Progenitor cell of endocrine pancreas (in vitro differentiated cells): ENCODE data around the gene SMG1. TPM values are rescaled to one million over a fixed set of nuclear protein-coding genes. Genes with fewer than 3 reads are reported as not detected.
"Not testable (repeated sequence)": the region's sequence is repeated elsewhere in the genome, so short reads cannot be mapped to it uniquely, and the experiment has no call there.

ENCODE experiments used
- DNase-seq: peaks from one replicate; pipeline ENCODE4 v3.0.0; 2021; ENCODE audit warnings: low spot score; ENCODE audit not compliant: unreplicated experiment
- H3K27ac Mint-ChIP-seq: 2 replicates; pipeline ENCODE4 v1.8.0; 2021; ENCODE audit warnings: mild to moderate bottlenecking, moderate library complexity, mixed read lengths
- H3K27me3 Mint-ChIP-seq: 2 replicates; pipeline ENCODE4 v1.8.0; 2021; ENCODE audit warnings: mixed read lengths
- H3K36me3 Mint-ChIP-seq: 2 replicates; pipeline ENCODE4 v1.8.0; 2022; ENCODE audit warnings: mixed read lengths; ENCODE audit not compliant: insufficient read depth
- H3K4me1 Mint-ChIP-seq: 2 replicates; pipeline ENCODE4 v1.8.0; 2021; ENCODE audit warnings: low read depth, mixed read lengths
- H3K4me3 Mint-ChIP-seq: 2 replicates; pipeline ENCODE4 v1.8.0; 2021; ENCODE audit warnings: low read depth, mild to moderate bottlenecking, moderate library complexity, mixed read lengths
- H3K9me3 Mint-ChIP-seq: 2 replicates; pipeline ENCODE4 v1.8.0; 2021; ENCODE audit warnings: low read depth, mixed read lengths
- CTCF ChIP-seq: fragments of 200-600 bp; sonication (generic); IDR thresholded peaks from one replicate; pipeline ENCODE4 v1.5.0; 2021; ENCODE audit warnings: antibody characterized with exemption, mild to moderate bottlenecking; ENCODE audit not compliant: unreplicated experiment
- total RNA-seq: library from RNA; stranded (reverse); gene quantifications from 2 replicates; pipeline ENCODE4 v1.2.1, GENCODE V29; 2021

SMG1 gene
- total RNA-seq, 1 donor from 2014 or later = 113 TPM

- Mint-ChIP-seq H3K4me3 (no peak overlapping the region), H3K9me3 (no peaks in the 10 kb centered on the region), H3K4me1 (peaks cover 15% of the 10 kb centered on the region), H3K36me3 (no peaks in the 10 kb centered on the region), H3K27ac (no peak overlapping the region), H3K27me3 (no peaks in the 10 kb centered on the region)
- no peak for DNase-seq
- TF ChIP-seq CTCF = no peak
Observed at GRCh38 chr16:18932243-18932987, 6.2 kb upstream of the SMG1 start.

- H3K27ac Mint-ChIP-seq = no peak overlapping the region
- H3K9me3 Mint-ChIP-seq = no peaks in the 10 kb centered on the region
- H3K27me3 Mint-ChIP-seq = no peaks in the 10 kb centered on the region
- no peaks in the 10 kb centered on the region for H3K36me3 Mint-ChIP-seq
- no peak for TF ChIP-seq CTCF
- no peak for DNase-seq
- H3K4me1 Mint-ChIP-seq = peaks cover 17% of the 10 kb centered on the region
- H3K4me3 Mint-ChIP-seq = no peak overlapping the region
Observed at GRCh38 chr16:18931756-18932155, 5.5 kb upstream of the SMG1 start.

GRCh38 chr16:18930095-18930494 lies 3.9 kb upstream of the SMG1 start:
- peaks cover 20% of the 10 kb centered on the region for H3K4me1 Mint-ChIP-seq
- DNase-seq = not testable (repeated sequence)

GRCh38 chr16:18928073-18928472 lies 1.9 kb upstream of the SMG1 start:
- H3K27ac Mint-ChIP-seq, H3K4me3 Mint-ChIP-seq: not testable (repeated sequence)

More at GRCh38 chr16:18930095-18930494, 3.9 kb upstream of the SMG1 start:
- H3K9me3 Mint-ChIP-seq, H3K27me3 Mint-ChIP-seq, H3K4me3 Mint-ChIP-seq, H3K27ac Mint-ChIP-seq, H3K36me3 Mint-ChIP-seq: not testable (repeated sequence)

GRCh38 chr16:18925215-18925985 lies 808 bp downstream of the SMG1 start:
- Mint-ChIP-seq H3K27ac (peak overlapping the region; percentile 97), H3K4me1 (peaks cover 18% of the 10 kb centered on the region), H3K4me3 (peak overlapping the region; percentile 94)
- not testable (repeated sequence) for H3K27me3 Mint-ChIP-seq, H3K36me3 Mint-ChIP-seq, H3K9me3 Mint-ChIP-seq
- peak; percentile 39 for DNase-seq

More at GRCh38 chr16:18928073-18928472, 1.9 kb upstream of the SMG1 start:
- not testable (repeated sequence) for H3K27me3 Mint-ChIP-seq, H3K36me3 Mint-ChIP-seq, DNase-seq, H3K9me3 Mint-ChIP-seq
- H3K4me1 Mint-ChIP-seq = peaks cover 26% of the 10 kb centered on the region

GRCh38 chr16:18923935-18924334 lies 2.3 kb downstream of the SMG1 start:
- H3K9me3 Mint-ChIP-seq, DNase-seq, H3K36me3 Mint-ChIP-seq, H3K27me3 Mint-ChIP-seq: not testable (repeated sequence)
- Mint-ChIP-seq H3K4me3 (peak overlapping the region; percentile 94), H3K4me1 (peaks cover 19% of the 10 kb centered on the region), H3K27ac (peak overlapping the region; percentile 84)

GRCh38 chr16:18923124-18923523 lies 3.1 kb downstream of the SMG1 start:
- H3K27me3 Mint-ChIP-seq, H3K9me3 Mint-ChIP-seq, H3K36me3 Mint-ChIP-seq, H3K4me3 Mint-ChIP-seq, DNase-seq: not testable (repeated sequence)
- Mint-ChIP-seq H3K27ac (peak overlapping the region; percentile 59), H3K4me1 (peaks cover 19% of the 10 kb centered on the region)

- not testable (repeated sequence) for H3K27me3 Mint-ChIP-seq, H3K4me3 Mint-ChIP-seq, DNase-seq, H3K4me1 Mint-ChIP-seq, H3K36me3 Mint-ChIP-seq, H3K27ac Mint-ChIP-seq, H3K9me3 Mint-ChIP-seq
Observed at GRCh38 chr16:18909585-18909984, 16.6 kb downstream of the SMG1 start.

- H3K27ac Mint-ChIP-seq, H3K4me3 Mint-ChIP-seq, H3K27me3 Mint-ChIP-seq, H3K9me3 Mint-ChIP-seq, H3K4me1 Mint-ChIP-seq, DNase-seq, H3K36me3 Mint-ChIP-seq: not testable (repeated sequence)
Observed at GRCh38 chr16:18908716-18909115, 17.5 kb downstream of the SMG1 start.

- H3K4me3 Mint-ChIP-seq = not testable (repeated sequence)
Observed at GRCh38 chr16:18902778-18903177, 23.4 kb downstream of the SMG1 start.

GRCh38 chr16:18902044-18902443 lies 24.2 kb downstream of the SMG1 start:
- not testable (repeated sequence) for H3K4me3 Mint-ChIP-seq, H3K4me1 Mint-ChIP-seq, H3K9me3 Mint-ChIP-seq, DNase-seq, H3K36me3 Mint-ChIP-seq, H3K27me3 Mint-ChIP-seq
- H3K27ac Mint-ChIP-seq = peak overlapping the region; percentile 71

More at GRCh38 chr16:18902778-18903177, 23.4 kb downstream of the SMG1 start:
- DNase-seq, H3K4me1 Mint-ChIP-seq, H3K9me3 Mint-ChIP-seq, H3K27me3 Mint-ChIP-seq, H3K36me3 Mint-ChIP-seq: not testable (repeated sequence)
- peak overlapping the region; percentile 84 for H3K27ac Mint-ChIP-seq
